K562 (cell line): ENCODE results near the gene RGL2. TPM values are rescaled to one million over a fixed set of nuclear protein-coding genes. Genes with fewer than 3 reads are reported as not detected.
A peak's percentile ranks its signal among the peaks of the same experiment; 100 is the strongest.

Experiments
- CHD4 ChIP-seq: fragments of 200-600 bp; sonication (generic); IDR thresholded peaks from 3 replicates; pipeline ENCODE4 v1.6.1; 2012; ENCODE audit warnings: low read depth, mild to moderate bottlenecking, mixed read lengths, low read length, inconsistent platforms; ENCODE audit not compliant: insufficient read depth, insufficient replicate concordance, poor library complexity, severe bottlenecking
- CHD7 ChIP-seq: fragments of 200-600 bp; sonication (generic); IDR thresholded peaks from one replicate; pipeline ENCODE4 v1.6.1; 2012; ENCODE audit warnings: mild to moderate bottlenecking, low read depth, low read length, inconsistent platforms
- E2F1 ChIP-seq: sonication (generic); formaldehyde crosslinking; IDR thresholded peaks from 2 replicates; pipeline ENCODE4 v1.8.1; 2023; ENCODE audit warnings: mild to moderate bottlenecking, missing genetic modification reagents, moderate library complexity
- GABPA ChIP-seq: fragments of 200-800 bp; sonication (Bioruptor generic); conservative IDR thresholded peaks from 2 replicates; pipeline ENCODE4 v1.6.1; 2016; ENCODE audit warnings: low read depth, missing genetic modification characterization, missing compliant biosample characterization
- NR2C1 ChIP-seq, 2 experiments: fragments of 450-650 bp; IDR thresholded peaks; 2 replicates each; pipeline ENCODE4 v1.6.1; 2017; ENCODE audit warnings: mild to moderate bottlenecking in 2 of 2, antibody characterized with exemption in 1 of 2, inconsistent platforms in 1 of 2, missing compliant biosample characterization in 1 of 2, missing genetic modification characterization in 1 of 2
- RBM34 ChIP-seq: fragments of 200-400 bp; formaldehyde crosslinking; IDR thresholded peaks from 2 replicates; pipeline ENCODE4 v1.6.1; 2018; ENCODE audit warnings: low read length, borderline replicate concordance; ENCODE audit not compliant: insufficient read depth
- SMARCE1 ChIP-seq: fragments of 450-650 bp; IDR thresholded peaks from 2 replicates; pipeline ENCODE4 v1.7.1; 2016; ENCODE audit warnings: mild to moderate bottlenecking
- SP2 ChIP-seq: IDR thresholded peaks from 2 replicates; pipeline ENCODE4 v1.6.1; 2011; ENCODE audit warnings: mild to moderate bottlenecking, low read depth, low read length, moderate library complexity; ENCODE audit not compliant: poor library complexity, severe bottlenecking; ENCODE audit errors: extremely low read depth
- TRIM28 ChIP-seq: fragments of 450-650 bp; IDR thresholded peaks from 2 replicates; pipeline ENCODE4 v1.6.1; 2017
- TSC22D4 ChIP-seq: fragments of 450-650 bp; IDR thresholded peaks from 2 replicates; pipeline ENCODE4 v1.6.1; 2016; ENCODE audit warnings: missing genetic modification characterization, missing biosample characterization, control low read depth
- USF1 ChIP-seq: sonication (generic); formaldehyde crosslinking; IDR thresholded peaks from 2 replicates; pipeline ENCODE4 v1.9.0; 2022; ENCODE audit warnings: mild to moderate bottlenecking, missing genetic modification reagents
- ZNF398 ChIP-seq: fragments of 250-450 bp; sonication (Bioruptor Pico); IDR thresholded peaks from 2 replicates; pipeline ENCODE4 v1.8.0; 2021; ENCODE audit warnings: moderate library complexity, mild to moderate bottlenecking, inconsistent platforms
- polyA plus RNA-seq, 8 experiments: library from polyadenylated mRNA; depleted of rRNA in 4 of 8; stranded (reverse) in 5 of 8; unstranded in 3 of 8; fragments of >200 nt; fragmentation: Nextera tagmentation in 2 of 8; fragmentation: Illumina TruSeq in 1 of 8; extraction: Ambion mirVana in 2 of 8; extraction: Trizol in 1 of 8; gene quantifications; 2 replicates each; pipeline versions ENCODE4 v1.2.1 to v1.2.3, GENCODE V29; 2011 to 2014; ENCODE audit warnings: inconsistent platforms in 1 of 8, missing spikeins in 1 of 8
- total RNA-seq, 7 experiments: library from RNA; depleted of rRNA in 6 of 7; stranded (reverse); fragments of >200 nt in 6 of 7; fragmentation: Illumina TruSeq in 2 of 7; extraction: Trizol in 2 of 7; gene quantifications; 2 replicates each; pipeline versions ENCODE4 v1.2.1 to v1.2.3, GENCODE V29; 2011 to 2021; ENCODE audit warnings: low replicate concordance in 1 of 7

Gene RGL2
- total and polyA plus RNA-seq, 9 of the 15 experiments (the other 6 are each of a cell fraction or from before 2014, with no cell fraction given): 1.8 to 57.1 (median 19.5) TPM

- TF ChIP-seq CHD7: no peak
- TF ChIP-seq CHD4: no peak
- peak; percentile 81 for TF ChIP-seq USF1 (CRISPR knock-in tag)
- TF ChIP-seq SMARCE1: no peak
- TF ChIP-seq E2F1 (CRISPR knock-in tag): 0 out of 2 replicates have a peak, but pooled peaks have one; percentile 39
- TF ChIP-seq SP2: no peak
- TF ChIP-seq ZNF398: no peak
- no peak for TF ChIP-seq TRIM28
- no peak for TF ChIP-seq RBM34
- peak; percentile 93 for TF ChIP-seq NR2C1 (IDR thresholded peaks at IDR 0.05)
- peak; percentile 96 for TF ChIP-seq NR2C1 (tag; IDR thresholded peaks at IDR 0.05)
- no peak for TF ChIP-seq TSC22D4 (tag)
- TF ChIP-seq GABPA (tag): no peak
Observed at GRCh38 chr6:33314515-33314942, 15.8 kb upstream of the RGL2 start (continued).
